GM21367 (cell line): ENCODE results near the gene G3BP2.

Experiments
- ATAC-seq: cut with Tn5 transposase; IDR thresholded peaks from one replicate; pipeline ENCODE4 v1.9.1; 2021; ENCODE audit not compliant: unreplicated experiment

Gene G3BP2

DNA sequence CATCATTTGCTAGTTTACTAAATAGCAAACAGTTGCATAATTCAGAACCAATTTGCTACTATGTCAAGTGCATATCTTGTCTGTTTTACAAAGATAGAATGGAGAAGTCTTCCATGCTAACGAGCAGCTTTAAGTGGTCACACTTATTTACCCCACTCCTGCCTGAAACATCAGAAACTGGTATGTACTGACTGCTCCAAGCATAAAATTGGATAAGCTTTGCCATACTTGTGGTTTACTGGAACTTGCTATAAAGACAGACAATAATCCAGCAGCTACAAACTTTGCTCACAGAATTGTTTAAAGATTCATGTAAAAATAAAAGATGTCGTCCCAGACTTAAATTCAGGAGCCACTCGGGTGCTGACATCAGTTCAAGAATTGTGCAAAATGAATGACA, 29.6 kb downstream of the G3BP2 start:
- no peak for ATAC-seq

DNA sequence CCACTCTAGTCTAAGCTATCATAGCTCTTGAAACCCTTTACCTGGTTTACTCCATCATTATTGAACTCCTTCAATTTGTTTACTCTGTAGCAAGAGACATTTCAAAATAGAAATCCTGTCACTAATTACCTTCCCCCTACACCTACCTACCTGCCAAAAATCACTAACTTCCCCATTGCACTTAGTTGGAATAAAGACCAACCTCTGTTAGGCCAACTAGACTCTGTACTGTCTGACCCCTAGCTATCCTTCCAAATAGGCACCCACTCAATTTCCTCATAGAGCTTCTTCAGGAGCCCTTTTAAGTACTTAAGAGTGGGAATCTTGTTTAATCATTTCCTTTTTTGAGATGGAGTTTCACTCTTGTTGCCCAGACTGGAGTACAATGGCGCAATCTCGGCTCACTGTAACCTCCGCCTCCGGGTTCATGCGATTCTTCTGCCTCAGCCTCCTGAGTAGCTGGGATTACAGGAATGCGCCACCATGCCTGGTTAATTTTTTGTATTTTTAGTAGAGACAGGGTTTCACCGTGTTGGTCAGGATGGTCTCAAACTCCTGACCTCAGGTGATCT, 34.0 kb downstream of the G3BP2 start:
- no peak for ATAC-seq

DNA sequence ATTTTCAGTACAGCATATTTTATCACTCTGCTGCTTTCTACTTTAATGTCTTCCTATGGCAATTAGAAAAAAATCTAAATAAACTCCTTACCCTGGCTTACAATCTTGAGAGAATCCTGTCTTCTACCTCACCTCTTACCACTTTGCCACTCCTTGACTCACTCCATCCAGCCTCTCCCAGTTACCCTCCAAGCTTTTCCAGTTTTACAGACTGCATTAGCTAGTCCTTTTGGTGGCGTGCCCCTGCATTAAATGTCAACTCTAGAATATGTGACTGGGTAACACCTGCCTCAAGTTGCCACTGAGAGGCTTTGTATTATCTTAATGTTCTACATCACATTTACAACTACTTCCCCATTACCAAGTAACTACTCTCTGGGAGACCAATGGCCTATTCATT, 35.4 kb downstream of the G3BP2 start:
- ATAC-seq = no peak

DNA sequence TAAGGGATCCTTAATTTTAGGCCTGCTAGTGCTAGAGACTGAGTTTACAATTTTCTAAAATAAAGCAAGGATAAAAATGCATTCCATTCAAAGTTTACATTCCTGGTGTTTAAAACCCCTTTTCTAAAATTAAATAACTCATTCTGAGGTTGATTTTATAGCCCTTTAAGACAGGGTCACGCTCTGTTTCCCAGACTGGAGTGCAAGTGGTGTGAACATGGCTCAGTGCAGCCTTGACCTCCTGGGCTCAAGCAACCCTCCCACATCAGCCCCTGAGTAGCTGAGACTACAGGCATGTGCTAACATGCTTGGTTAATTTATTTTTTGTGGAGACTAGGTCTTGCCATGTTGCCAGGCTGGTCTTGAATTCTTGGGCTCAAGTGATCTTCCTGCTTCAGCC, 36.0 kb downstream of the G3BP2 start:
- no peak for ATAC-seq

DNA sequence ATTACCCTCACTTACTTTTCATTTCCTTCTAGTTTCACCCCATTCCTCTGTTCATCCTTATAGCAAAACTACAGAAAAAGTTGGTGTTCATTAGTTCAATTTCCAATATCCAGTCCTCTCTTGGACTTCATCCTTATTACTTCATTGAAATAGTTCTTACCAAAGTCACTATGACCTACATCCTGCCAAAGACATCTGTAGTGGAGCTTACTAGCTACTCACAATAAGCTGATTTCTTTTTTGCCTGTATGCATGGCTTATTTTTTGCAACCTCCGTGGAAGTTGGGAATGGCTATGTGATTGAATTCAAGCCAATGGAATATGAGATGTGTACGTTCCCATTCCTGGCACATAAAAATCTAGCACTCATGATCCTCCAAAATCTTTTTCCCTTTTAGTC, 38.3 kb downstream of the G3BP2 start:
- ATAC-seq = no peak

DNA sequence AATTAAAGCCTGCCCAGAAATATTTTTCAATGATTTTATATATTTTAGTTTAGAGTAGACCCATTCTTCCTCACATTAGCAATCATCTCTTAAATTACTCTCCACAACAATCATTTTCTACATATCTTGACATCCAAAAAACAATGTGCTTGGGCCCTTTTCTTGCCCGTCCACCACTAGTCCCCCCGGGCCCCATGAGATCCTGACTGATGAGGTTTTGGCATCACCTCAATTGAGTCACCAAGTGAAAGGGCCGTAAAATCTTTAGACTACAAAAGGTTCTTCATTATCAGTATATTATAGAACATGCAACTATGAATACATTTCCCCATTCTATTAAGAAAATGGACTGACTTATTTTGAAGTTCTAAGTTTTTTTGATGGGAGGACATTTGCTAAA, 38.9 kb downstream of the G3BP2 start:
- ATAC-seq = no peak

DNA sequence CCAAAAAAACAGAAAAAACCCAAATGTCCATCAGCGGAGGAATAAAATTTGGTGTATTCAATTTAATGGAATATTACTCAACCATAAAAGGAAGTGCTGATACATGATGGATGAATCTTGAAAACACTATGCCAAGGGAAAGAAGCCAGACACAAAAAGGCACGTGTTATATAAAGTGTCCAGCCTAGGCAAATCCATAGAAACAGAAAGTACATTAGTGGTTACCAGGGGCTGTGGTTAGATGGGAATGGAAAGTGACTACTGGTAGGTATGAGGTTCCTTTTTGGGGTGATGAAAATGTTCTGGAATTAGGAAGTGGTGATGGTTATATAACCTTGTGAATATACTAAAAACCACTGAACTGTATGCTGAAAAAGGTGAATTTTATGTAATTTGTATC, 39.4 kb downstream of the G3BP2 start:
- no peak for ATAC-seq

- ATAC-seq = no peak
Observed at GRCh38 chr4:75630937-75631329, 42.3 kb downstream of the G3BP2 start.

DNA sequence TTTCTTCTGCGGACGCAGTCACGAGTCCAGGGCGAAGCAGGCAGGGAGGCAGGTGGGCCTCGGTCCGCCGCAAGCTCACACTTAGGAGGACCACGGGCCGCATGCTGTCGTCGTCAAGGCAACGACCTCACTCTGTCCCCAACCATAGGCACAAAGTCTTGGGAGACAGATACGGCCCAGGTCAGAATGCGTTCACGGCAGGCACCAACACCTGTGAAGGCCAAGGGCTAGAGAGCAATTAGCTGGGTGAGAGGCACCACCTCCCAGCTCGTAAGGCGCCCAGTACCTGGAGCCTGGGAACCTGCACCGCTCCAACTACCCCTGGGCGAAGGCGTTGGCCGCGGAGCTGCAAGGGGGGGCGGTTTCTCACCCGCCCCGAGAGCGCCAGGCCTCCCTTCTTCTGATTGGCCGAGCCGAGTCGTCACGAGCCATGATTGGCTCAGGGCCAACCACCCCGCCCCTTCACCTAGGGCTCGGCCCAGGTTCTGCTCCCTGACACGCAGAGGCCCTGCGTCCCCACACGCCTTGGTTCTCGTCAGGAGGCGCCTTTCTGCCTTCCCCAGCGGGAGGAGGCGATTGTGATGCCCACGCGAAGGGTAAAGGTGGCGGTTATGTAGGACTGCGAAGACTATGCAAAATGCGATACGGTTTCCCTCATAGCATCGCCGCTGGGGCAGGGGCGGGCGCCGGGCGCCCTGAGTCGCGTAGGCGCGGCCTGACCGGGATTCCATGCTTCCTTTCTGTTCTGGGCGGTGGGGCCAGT, 42.9 kb downstream of the G3BP2 start, which contains the start of gene CDKL2:
TSS of gene CDKL2 (minus strand) at position 355 of the 763 bp plus-strand sequence. CDS start 4,540 bp downstream, outside the sequence.
- ATAC-seq = peak; percentile 99

DNA sequence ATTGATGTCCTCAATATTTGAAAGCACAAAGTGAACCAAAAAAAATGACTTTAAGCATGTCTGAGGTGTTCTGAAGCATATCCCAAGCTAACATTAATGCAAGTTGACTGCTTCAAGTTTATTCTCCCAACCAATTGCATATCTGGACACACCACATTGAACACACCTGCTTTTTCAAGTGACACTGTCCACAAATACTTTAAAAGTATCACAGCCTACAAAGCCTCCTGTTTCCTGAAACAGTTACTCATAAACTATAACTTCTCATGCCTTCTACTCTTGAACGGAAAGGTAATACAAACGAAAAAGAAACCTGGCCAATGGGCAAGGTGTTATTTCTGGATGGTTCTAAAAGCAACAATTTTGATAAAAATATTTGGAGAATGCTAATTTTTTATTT, 44.0 kb downstream of the G3BP2 start:
- no peak for ATAC-seq

- ATAC-seq = no peak
Observed at GRCh38 chr4:75623026-75623425, 50.2 kb downstream of the G3BP2 start.

DNA sequence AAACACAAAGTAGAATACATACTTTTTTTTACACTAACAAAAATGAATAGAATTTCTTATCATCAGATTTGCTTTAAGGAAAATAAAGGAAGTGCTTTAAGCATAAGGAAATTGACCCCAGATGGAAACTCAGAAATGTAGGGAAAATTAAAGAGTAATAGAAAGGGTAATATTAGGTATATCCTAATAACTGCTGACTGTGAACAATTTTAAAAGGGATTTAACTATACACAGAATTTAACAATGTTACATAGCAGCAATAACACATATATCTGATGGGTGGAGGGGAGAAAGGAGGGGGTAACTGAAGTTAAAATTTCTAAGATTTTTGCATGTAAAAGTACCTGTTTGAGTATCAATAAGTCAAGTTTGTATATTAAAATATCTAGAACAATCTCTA, 51.5 kb downstream of the G3BP2 start:
- ATAC-seq = no peak

DNA sequence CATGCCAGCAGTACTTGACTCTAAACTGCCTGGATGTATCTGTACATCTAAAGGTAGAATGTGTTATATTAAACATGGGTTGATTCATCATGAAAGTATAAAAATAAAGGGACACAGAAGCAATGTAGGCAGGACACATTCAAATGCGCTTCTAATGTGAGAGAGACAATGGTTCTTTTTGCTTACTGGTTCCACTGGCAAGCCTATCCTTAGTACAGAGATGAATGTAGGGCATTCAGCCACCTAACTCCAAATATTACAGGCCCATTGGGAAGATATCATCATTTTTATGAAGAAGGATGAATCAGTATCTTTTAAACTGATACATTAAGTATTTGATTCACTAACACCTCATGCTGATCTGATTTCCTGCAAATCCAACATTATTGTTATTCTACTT, 60.9 kb downstream of the G3BP2 start:
- ATAC-seq = no peak

DNA sequence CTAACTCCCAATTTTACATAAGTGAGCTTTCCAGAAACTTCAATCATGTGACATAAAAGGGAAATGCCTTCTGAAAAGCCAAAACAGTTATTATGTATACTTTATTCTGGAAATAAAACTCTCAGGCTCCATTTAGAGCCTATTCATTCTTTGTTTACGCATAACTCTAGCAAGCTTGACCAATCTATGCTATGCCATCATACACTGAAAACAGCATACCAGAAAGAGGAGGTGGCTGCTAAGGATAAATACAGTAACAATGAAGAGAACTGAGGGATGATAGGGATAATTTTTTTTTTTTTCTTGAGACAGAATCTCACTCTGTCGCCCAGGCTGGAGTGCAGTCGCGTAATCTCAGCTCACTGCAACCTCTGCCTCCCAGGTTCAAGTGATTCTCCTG, 67.3 kb downstream of the G3BP2 start:
- ATAC-seq = no peak

DNA sequence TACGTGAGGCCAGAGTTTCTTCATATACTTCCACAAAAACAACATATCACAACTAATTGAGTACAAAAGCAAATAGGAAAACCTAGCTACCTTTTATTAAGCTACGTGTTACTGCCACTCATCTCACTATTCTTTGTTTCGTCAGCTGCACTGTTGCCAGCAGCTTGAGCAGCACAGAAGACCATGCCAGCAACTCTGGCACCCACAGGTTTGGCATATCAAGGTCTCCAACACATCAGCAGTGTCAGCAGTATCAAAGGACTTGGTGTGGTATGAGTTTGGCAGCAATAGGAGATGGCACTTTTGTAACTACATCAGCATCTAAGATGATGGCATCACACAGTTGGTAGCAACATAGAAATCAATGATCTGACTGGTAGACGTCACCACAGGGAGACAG, 73.6 kb downstream of the G3BP2 start:
- no peak for ATAC-seq

GRCh38 chr4:75598390-75598789, 74.8 kb downstream of the G3BP2 start:
- ATAC-seq = no peak

- no peak for ATAC-seq
Observed at GRCh38 chr4:75596061-75596460, 77.2 kb downstream of the G3BP2 start.

DNA sequence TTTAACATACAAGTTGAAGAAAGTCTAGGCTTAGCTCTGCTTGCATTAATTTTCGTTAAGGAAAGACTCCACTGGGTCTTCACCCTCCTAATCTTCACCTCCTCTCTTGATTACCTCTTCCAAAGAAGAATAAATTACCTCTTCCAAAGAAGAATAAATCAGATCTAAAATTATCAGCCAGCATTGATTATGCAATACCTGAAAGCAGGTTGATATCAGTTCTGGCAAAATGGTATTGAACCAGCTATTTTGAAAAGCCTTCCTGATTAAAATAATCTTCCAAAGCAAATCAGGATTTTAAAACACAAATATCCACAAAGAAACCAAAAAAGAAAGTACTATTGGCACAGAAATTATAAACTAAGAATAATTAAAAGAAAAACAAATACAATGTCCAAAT, 79.8 kb downstream of the G3BP2 start:
- ATAC-seq = no peak
